GM19455 (cell line): Measurements from ENCODE around the gene UBE2S.
"Not testable (repeated sequence)": the region's sequence is repeated elsewhere in the genome, so short reads cannot be mapped to it uniquely, and the experiment has no call there.

Source experiments
- ATAC-seq: cut with Tn5 transposase; IDR thresholded peaks from one replicate; pipeline ENCODE4 v1.9.1; 2021; ENCODE audit not compliant: unreplicated experiment

Gene UBE2S

GRCh38 chr19:55407550-55407799, at the start of gene UBE2S:
UBE2S (minus strand) TSS chr19:55407788; CDS start chr19:55407589, 199 bp downstream.
- ATAC-seq, result not testable (repeated sequence)

- no peak for ATAC-seq
Observed at GRCh38 chr19:55456347-55456746, 48.8 kb upstream of the UBE2S start.

GRCh38 chr19:55455576-55456235, 48.1 kb upstream of the UBE2S start:
- no peak for ATAC-seq

- no peak for ATAC-seq
Observed at GRCh38 chr19:55454787-55455243, 47.2 kb upstream of the UBE2S start.

GRCh38 chr19:55453511-55454260, 46.1 kb upstream of the UBE2S start:
- no peak for ATAC-seq

GRCh38 chr19:55452749-55453346, 45.3 kb upstream of the UBE2S start:
- no peak for ATAC-seq

GRCh38 chr19:55451965-55452748, 44.6 kb upstream of the UBE2S start:
- ATAC-seq, result no peak

- ATAC-seq, result no peak
Observed at GRCh38 chr19:55451163-55451964, 43.8 kb upstream of the UBE2S start.

GRCh38 chr19:55449469-55449868, 41.9 kb upstream of the UBE2S start:
- no peak for ATAC-seq

- ATAC-seq, result not testable (repeated sequence)
Observed at GRCh38 chr19:55448175-55448490, 40.5 kb upstream of the UBE2S start.

GRCh38 chr19:55447421-55448174, 40.0 kb upstream of the UBE2S start:
- ATAC-seq, result no peak

GRCh38 chr19:55446060-55446459, 38.5 kb upstream of the UBE2S start:
- ATAC-seq, result no peak

GRCh38 chr19:55444646-55445045, 37.1 kb upstream of the UBE2S start:
- no peak for ATAC-seq

GRCh38 chr19:55443824-55444480, 36.4 kb upstream of the UBE2S start:
- ATAC-seq, result no peak

GRCh38 chr19:55443045-55443823, 35.6 kb upstream of the UBE2S start, which contains the start of gene SHISA7:
SHISA7 (minus strand) TSS chr19:55443300; CDS start chr19:55442863, 437 bp downstream.
- ATAC-seq, result no peak

GRCh38 chr19:55442372-55442961, 34.9 kb upstream of the UBE2S start:
- ATAC-seq, result no peak

GRCh38 chr19:55441692-55442321, 34.2 kb upstream of the UBE2S start:
- ATAC-seq, result no peak

- no peak for ATAC-seq
Observed at GRCh38 chr19:55441319-55441691, 33.7 kb upstream of the UBE2S start.
